PC-3 (cell line): Measurements from ENCODE around the gene CRELD2. TPM values are rescaled to one million over a fixed set of nuclear protein-coding genes. Genes with fewer than 3 reads are reported as not detected.

Source experiments
- ATAC-seq: fragments of 200-7000 bp; cut with Tn5 transposase; 2 replicates; pipeline ENCODE4 v1.9.1; 2020; ENCODE audit warnings: mild to moderate bottlenecking, moderate library complexity
- BruUV-seq: library from RNA; stranded (reverse); fragments of 400-500 nt; replicated peaks from 2 replicates; lab custom pipeline; 2021; lab: Mats Ljungman, UMichigan
- CTCF ChIA-PET: fragments of 300-600 bp; sonication (Branson Sonifier 250); formaldehyde crosslinking; loops from one replicate; lab custom pipeline; 2022; ENCODE audit warnings: antibody characterized with exemption; lab: Charles Lee
- POLR2A ChIA-PET: fragments of 300-600 bp; sonication (Branson Sonifier 250); formaldehyde crosslinking; loops from one replicate; lab custom pipeline; 2022; ENCODE audit warnings: antibody characterized with exemption; ENCODE audit not compliant: unreplicated experiment; lab: Charles Lee
- DNase-seq: peaks from one replicate; pipeline ENCODE4 v3.0.0-alpha.2; 2015
- H2AFZ ChIP-seq: fragments of 300-600 bp; sonication (generic); 2 replicates; pipeline ENCODE4 v1.6.0; 2016; ENCODE audit warnings: antibody characterized with exemption, low read length
- H3F3A ChIP-seq: fragments of 300-600 bp; sonication (generic); one replicate; pipeline ENCODE4 v1.6.0; 2017; ENCODE audit warnings: antibody characterized with exemption, low read length, control low read depth, mild to moderate bottlenecking; ENCODE audit not compliant: unreplicated experiment
- H3K27ac ChIP-seq: fragments of 300-600 bp; sonication (generic); 2 replicates; pipeline ENCODE4 v1.5.1; 2016; ENCODE audit warnings: mild to moderate bottlenecking, low read length
- H3K27me3 ChIP-seq: fragments of 300-600 bp; sonication (generic); 2 replicates; pipeline ENCODE4 v1.6.1; 2016; ENCODE audit warnings: low read length, mixed read lengths
- H3K36me3 ChIP-seq: fragments of 300-600 bp; sonication (generic); 2 replicates; pipeline ENCODE4 v1.6.1; 2016; ENCODE audit warnings: low read depth, mixed run types, low read length, mixed read lengths
- H3K4me1 ChIP-seq: fragments of 300-600 bp; sonication (generic); 2 replicates; pipeline ENCODE4 v1.5.1; 2016; ENCODE audit warnings: low read length; ENCODE audit not compliant: insufficient read depth
- H3K4me2 ChIP-seq: fragments of 300-600 bp; sonication (generic); 2 replicates; pipeline ENCODE4 v1.6.0; 2016; ENCODE audit warnings: low read length
- H3K4me3 ChIP-seq: fragments of 300-600 bp; sonication (generic); 2 replicates; pipeline ENCODE4 v1.5.1; 2016; ENCODE audit warnings: mild to moderate bottlenecking, low read length, mixed read lengths
- H3K79me2 ChIP-seq: fragments of 300-600 bp; sonication (generic); 2 replicates; pipeline ENCODE4 v1.6.1; 2017; ENCODE audit warnings: low read length, mixed read lengths
- H3K9ac ChIP-seq: fragments of 300-600 bp; sonication (generic); 2 replicates; pipeline ENCODE4 v1.6.0; 2016; ENCODE audit warnings: mild to moderate bottlenecking, low read length
- H3K9me2 ChIP-seq: fragments of 300-600 bp; sonication (generic); replicated peaks from 2 replicates; pipeline ENCODE4 v1.6.1; 2016; ENCODE audit warnings: mixed run types, low read length, mixed read lengths
- H3K9me3 ChIP-seq: fragments of 300-600 bp; sonication (generic); 2 replicates; pipeline ENCODE4 v1.6.1; 2016; ENCODE audit warnings: low read length, mixed read lengths
- H4K20me1 ChIP-seq: fragments of 300-600 bp; sonication (generic); 2 replicates; pipeline ENCODE4 v1.6.1; 2016; ENCODE audit warnings: low read length, mixed read lengths
- CTCF ChIP-seq: fragments of 300-600 bp; sonication (generic); conservative IDR thresholded peaks from 2 replicates; pipeline ENCODE4 v1.5.1; 2017; ENCODE audit warnings: antibody characterized with exemption, low read depth, mild to moderate bottlenecking, low read length
- EZH2 ChIP-seq: fragments of 300-600 bp; sonication (generic); IDR thresholded peaks from one replicate; pipeline ENCODE4 v1.6.1; 2017; ENCODE audit warnings: antibody characterized with exemption, mild to moderate bottlenecking, low read length; ENCODE audit not compliant: unreplicated experiment
- EZH2phosphoT487 ChIP-seq: fragments of 300-600 bp; sonication (generic); IDR thresholded peaks from 2 replicates; pipeline ENCODE4 v1.6.1; 2018; ENCODE audit warnings: mild to moderate bottlenecking, antibody characterized with exemption, low read length, borderline replicate concordance
- intact Hi-C: fragments of 100-400 bp; cut with micrococcal nuclease; formaldehyde crosslinking; loops from 2 replicates; pipeline ENCODE4 v1.9.0; 2023
- total RNA-seq: library from RNA; depleted of rRNA; stranded (reverse); fragments of >200 nt; gene quantifications from 2 replicates; pipeline ENCODE4 v1.2.3, GENCODE V29; 2014

Gene CRELD2
- total RNA-seq, 1 experiment from 2014 or later, result 71.3 TPM

DNA sequence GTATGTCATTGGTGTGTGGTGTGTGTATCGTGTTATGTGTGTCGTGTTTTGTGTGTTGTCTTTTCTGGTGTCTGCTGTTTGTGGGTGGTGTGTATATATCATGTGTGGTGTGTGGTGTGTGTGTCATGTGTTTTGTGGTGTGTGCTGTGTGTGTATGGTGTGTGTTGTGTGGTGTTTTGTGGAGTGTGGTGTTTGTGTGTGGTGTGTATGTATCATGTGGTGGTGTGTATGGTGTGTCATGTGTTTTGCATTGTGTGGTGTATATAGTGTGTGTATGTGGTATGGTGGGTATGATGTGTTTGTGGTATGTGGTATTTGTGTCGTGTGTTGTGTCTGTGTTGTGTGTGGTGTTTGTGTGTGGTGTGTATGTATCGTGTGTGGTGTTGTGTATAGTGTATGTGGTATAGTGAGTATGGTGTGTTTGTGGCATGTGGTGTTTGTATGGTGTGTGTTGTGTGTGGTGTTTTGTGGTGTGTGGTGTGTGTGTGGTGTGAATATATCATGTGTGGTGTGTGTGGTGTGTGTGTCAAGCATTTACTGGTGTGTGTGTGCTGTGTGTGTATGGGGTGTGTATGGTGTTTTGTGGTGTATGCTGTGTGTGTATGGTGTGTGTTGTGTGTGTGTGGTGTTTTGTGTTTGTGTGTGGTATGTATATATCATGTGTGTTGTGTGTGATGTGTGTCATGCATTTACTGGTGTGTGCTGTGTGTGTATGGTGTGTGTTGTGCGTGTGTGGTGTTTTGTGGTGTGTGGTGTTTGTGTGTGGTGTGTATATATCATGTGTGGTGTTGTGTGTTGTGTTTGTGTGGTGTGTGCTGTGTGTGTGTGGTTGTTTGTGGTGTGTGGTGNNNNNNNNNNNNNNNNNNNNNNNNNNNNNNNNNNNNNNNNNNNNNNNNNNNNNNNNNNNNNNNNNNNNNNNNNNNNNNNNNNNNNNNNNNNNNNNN, 54.9 kb downstream of the CRELD2 start:
- Histone ChIP-seq H3K4me1 (peaks cover 11% of the 10 kb centered on the region), H3F3A (peaks cover 5% of the 10 kb centered on the region), H2AFZ (no peak overlapping the region), H3K27me3 (no peaks in the 10 kb centered on the region), H3K4me2 (no peak overlapping the region), H3K9ac (no peak overlapping the region), H4K20me1 (no peaks in the 10 kb centered on the region), H3K9me3 (no peaks in the 10 kb centered on the region), H3K79me2 (no peaks in the 10 kb centered on the region), H3K27ac (no peak overlapping the region), H3K9me2 (no peaks in the 10 kb centered on the region), H3K4me3 (no peak overlapping the region), H3K36me3 (no peaks in the 10 kb centered on the region)
- ATAC-seq (no peak), DNase-seq (no peak)
- BruUV-seq, result no TSS peak
- no peak for TF ChIP-seq EZH2
- TF ChIP-seq CTCF, result no peak
- no peak for TF ChIP-seq EZH2phosphoT487
- intact Hi-C loops, result loop anchor here (10.0 kb wide), 1 partner anchor 62 kb away; no protein-coding TSS in a partner anchor
- ChIA-PET CTCF (no interaction called here), POLR2A (no interaction called here)

DNA sequence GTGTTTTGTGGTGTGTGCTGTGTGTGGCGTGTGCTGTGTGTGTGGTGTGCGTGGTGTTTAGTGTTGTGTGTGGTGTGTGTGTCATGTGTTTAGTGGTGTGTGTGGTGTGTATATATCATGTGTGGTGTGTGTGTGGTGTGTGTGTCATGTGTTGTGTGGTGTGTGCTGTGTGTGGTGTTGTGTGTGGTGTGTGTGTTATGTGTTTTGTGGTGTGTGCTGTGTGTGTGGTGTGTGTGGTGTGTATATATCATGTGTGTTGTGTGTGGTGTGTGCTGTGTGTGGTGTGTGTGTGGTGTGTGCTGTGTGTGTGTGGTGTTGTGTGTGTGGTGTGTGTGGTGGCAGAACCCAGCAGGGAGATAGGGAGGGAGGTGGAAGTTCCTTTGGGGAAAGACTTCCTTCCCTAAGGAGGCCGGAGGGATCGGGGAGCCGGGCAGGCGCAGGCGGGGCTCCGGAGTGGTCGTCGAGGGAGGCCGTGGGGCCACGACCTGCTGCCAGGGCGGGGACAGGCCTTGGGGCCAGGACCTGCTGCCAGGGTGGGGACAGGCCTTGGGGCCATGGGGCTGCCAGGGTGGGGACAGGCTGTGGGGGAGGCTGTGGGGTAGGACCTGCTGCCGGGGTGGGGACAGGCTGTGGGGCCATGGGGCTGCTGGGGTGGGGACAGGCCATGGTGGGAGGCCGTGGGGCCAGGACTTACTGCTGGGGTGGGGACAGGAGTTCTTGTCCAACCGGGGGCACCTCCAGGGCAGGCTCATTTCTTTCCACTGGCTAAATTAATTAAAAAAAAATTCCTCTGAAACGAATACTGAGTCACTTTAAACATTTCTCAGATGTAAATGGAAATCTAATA, 57.3 kb downstream of the CRELD2 start:
- H3K9ac ChIP-seq, result no peak overlapping the region
- DNase-seq (no peak), ATAC-seq (no peak)
- H3K4me3 ChIP-seq, result no peak overlapping the region
- ChIA-PET POLR2A (no interaction called here), CTCF (no interaction called here)
- intact Hi-C loops, result loop anchor here (10.0 kb wide), 1 partner anchor 59 kb away; no protein-coding TSS in a partner anchor
- no peaks in the 10 kb centered on the region for H3K9me3 ChIP-seq
- no peaks in the 10 kb centered on the region for H4K20me1 ChIP-seq
- no peaks in the 10 kb centered on the region for H3K79me2 ChIP-seq
- H2AFZ ChIP-seq, result no peak overlapping the region
- H3K4me1 ChIP-seq, result peaks cover 4% of the 10 kb centered on the region; the same call in 1 of the 2 replicates
- peaks cover 5% of the 10 kb centered on the region for H3F3A ChIP-seq
- H3K4me2 ChIP-seq, result no peak overlapping the region
- TF ChIP-seq CTCF (no peak), EZH2phosphoT487 (no peak), EZH2 (no peak)
- no peaks in the 10 kb centered on the region for H3K36me3 ChIP-seq
- no peaks in the 10 kb centered on the region for H3K9me2 ChIP-seq
- no peak overlapping the region for H3K27ac ChIP-seq
- BruUV-seq, result no TSS peak
- no peaks in the 10 kb centered on the region for H3K27me3 ChIP-seq
